NCI-H446 (cell line): ENCODE results near the gene DDAH1.
"Not testable (repeated sequence)": the region's sequence is repeated elsewhere in the genome, so short reads cannot be mapped to it uniquely, and the experiment has no call there.

Experiments
- DNase-seq, 2 experiments: peaks; one replicate each; lab custom pipeline; 2025; lab: John Stamatoyannopoulos, UW

The DDAH1 gene

DNA sequence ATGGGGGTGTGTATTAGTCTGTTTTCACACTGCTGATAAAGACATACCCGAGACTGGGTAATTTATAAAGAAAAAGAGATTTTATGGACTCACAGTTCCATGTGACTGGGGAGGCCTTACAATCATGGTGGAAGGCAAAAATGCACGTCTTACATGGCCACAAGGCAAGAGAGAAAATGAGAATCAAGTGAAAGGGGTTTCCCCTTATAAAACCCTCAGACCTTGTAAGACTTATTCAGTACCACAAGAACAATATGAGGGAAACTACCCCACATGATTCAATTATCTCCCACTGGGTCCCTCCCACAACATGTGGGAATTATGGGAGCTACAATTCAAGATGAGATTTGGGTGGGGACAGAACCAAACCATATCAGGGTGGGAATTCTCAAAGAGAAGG, 5.2 kb upstream of the DDAH1 start:
- not testable (repeated sequence) for DNase-seq

DNA sequence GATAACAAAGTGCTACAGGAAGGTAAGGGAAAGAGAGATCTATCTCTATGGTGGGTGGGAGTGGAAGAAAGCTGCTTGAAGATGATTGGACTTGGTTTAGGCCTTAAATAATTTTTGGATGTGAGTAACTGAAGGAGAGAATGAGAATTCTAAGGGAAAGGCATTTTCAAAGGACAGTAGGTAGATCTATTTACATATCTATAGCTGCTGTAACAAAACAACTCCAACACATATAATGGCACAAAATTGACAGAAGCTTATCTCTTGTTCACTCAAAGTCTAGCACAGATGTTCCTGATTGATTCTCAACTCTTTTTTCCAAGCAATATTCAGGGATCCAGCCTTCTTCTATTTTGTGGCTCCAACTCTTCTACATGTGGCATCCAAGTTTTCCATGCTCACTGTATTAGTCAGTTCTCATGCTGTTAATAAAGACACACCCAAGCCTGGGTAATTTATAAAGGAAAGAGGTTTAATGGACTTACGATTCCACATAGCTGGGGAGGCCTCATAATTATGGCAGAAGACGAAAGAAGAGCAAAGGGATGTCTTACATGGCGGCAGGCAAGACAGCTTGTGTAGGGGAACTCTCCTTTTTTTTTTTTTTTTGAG, 3.1 kb upstream of the DDAH1 start:
- no peak for DNase-seq

- no peak for DNase-seq
Observed at GRCh38 chr1:85467036-85467435, 2.1 kb upstream of the DDAH1 start.

GRCh38 chr1:85465786-85466134, 801 bp upstream of the DDAH1 start:
- no peak for DNase-seq

DNA sequence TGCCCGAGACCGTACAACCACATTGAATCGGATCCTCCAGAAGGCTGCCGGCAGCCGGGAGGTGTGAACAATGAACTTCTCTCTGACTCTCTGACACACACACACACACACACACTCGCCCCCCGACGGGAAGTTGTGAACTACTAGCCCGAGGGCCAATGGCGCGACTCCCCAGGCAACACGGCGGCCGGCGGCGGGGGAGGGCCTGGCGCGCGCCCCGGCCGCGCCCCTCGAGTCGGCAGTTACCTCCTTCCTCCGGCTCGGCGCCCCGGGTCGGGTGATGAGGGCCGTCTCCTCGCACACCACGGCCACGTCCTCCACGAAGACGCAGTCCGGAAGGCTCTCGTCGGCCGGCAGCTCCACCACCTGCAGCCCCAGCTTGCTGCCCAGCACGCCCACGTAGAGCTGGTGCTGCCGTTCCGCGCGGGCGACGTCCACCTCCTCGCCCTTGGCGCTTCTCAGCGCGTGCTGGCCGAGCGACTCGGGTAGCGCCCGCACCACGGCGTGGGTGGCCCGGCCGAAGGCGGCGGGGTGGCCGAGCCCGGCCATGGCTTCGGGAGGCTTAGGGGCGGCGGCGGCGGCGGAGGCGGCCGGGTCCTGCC, 361 bp downstream of the DDAH1 start:
- DNase-seq, result peak; percentile 36 to 66

GRCh38 chr1:85463731-85464496, 1.0 kb downstream of the DDAH1 start:
- DNase-seq, result peak; percentile 64 to 69

GRCh38 chr1:85462931-85463649, 1.9 kb downstream of the DDAH1 start:
- DNase-seq, result peak in 1 of 2 experiments; percentile 26

DNA sequence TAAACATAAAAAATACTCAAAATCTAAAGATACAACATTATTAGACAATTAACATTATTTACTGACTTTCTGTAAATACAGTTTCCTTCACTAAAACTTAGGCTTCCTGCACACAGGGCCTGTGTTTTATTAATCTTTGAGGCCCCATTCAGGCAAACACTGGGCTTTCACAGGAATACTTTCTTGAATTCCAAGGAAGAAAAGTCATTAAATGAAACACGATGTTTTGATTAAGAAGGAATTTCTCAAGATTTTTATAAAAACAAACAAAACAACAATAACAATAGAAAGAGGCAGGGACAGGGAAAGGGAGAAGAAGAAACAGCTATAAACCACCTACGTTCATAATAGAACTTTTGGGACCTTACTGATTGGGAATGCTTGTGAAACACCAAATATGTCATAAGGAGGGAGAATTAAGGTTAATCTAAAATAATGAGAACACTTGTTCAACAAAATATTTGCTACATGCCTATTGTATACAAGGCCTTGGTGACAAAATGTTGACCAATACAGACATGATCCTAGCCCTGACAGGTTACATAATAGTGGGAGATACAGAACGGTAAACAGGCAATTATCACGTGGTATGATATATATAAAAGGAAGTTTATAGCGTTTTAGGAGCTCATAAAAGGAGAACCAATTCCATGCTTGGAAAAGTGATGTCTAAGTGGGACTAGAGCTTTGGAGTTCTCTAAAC, 3.6 kb downstream of the DDAH1 start:
- no peak for DNase-seq

- no peak for DNase-seq
Observed at GRCh38 chr1:85460555-85461088, 4.3 kb downstream of the DDAH1 start.

DNA sequence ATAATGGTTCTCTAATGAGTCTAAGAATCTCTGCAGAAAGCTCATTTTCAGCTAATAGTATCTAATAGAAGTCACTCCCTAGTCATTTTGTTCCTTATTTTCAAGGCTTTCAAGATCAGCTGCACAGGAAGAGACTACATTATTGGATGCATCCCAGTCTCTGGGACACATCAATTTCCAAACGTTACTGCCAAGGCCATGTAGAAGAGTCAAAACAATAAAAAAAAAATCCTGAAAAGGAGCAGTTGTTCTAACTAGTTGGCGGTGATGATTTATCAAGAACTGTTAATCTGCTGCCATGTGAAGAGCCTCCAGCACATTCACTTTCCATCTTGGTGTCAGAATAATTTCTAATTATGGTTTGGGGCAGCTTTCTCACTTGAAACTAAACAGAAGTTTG, 5.7 kb downstream of the DDAH1 start:
- peak in 1 of 2 experiments; percentile 57 for DNase-seq

GRCh38 chr1:85454214-85454613, 10.7 kb downstream of the DDAH1 start:
- no peak for DNase-seq

DNA sequence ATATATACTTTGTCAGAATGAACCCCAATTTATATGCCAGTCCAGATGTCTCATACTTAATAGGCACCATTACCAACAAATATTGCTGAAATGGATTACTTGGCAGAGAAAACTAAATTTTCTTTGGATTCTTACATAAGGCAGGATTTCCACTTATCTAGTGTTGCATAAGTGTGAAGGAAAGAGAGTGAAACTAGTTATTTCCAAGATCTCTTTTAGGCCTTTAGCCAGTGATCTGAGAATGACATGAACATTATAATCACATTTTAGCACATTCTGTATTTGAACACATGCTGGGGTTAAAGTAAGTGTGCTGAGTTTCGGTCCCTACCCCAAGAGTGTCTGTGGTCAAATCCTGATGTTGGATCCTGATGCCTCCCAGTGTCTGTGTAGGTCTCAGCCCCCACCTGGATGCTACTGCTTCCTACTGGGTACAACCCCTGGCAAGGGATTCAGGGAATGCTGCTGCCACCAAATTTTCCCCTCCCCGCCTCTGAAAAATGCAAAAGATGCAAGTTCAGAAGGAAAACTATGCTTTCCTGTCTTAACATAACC, 11.2 kb downstream of the DDAH1 start:
- no peak for DNase-seq

- no peak for DNase-seq
Observed at GRCh38 chr1:85452948-85453347, 12.0 kb downstream of the DDAH1 start.

DNA sequence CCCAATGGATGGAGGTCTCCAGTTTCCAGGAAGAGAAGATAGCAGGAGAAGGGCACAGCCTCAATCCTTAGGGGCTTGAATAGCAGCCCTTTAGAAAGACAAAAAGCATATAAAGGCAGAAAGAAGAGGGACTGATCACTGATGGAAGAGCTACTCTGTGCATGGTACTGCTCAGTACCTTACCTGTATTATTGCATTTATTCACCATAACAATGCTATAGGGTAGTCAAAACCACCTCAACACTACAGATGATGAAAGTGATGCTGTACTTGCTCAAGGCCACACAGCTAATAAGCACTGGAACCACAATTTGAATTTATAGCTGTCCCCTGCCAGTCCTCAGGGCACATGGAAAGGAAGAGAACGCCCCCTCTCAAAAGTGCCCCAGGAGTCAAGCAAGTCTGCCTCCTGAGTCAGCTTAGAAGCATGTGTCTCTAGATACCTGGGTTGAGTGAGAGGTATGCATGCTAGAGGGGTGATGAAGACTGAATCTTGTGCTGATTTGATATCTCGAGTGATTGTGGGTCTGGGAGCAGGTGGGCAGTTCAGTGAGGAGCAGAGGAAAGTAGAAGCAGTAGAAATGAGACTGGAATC, 13.6 kb downstream of the DDAH1 start:
- no peak for DNase-seq

GRCh38 chr1:85450832-85451231, 14.1 kb downstream of the DDAH1 start:
- DNase-seq, result no peak

DNA sequence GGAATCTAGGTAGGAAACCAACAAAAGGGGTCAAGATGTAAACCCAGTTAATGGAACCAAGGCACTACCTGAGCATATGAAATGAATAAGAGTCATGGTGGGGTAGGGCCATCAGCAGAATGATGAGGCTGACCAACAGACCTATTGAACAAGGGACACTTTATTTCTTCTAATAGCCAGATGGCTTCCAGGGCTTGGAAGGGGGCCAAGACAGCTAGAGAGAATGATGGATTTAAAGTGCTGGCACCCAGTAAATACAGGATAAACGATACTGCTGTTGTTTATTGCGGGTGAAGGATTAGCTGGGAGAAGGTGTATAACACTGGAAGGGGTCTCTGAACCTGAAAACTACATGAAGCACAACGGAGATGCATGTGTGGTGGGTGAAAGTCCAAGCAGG, 15.6 kb downstream of the DDAH1 start:
- DNase-seq, result peak; percentile 57 to 85

DNA sequence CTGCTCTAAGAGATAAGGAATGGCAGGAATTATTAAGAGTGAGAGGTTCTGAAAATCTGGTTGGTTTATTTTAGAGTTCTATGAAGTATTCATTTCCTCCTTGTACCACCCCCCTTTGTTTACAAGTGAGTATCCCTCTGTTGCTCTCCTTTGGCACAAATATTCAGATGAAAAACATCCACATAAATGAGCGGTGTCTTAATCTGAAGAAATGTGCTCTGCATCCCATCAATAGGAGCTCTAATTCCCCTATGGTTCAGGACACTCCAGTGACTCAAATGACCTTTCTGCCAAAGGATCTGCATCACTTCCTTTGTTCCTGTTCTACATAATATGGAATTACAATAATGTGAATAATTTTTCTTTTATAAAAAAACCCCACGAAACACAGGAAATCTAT, 16.6 kb downstream of the DDAH1 start:
- DNase-seq, result no peak

- no peak for DNase-seq
Observed at GRCh38 chr1:85447006-85447943, 17.7 kb downstream of the DDAH1 start.

- no peak for DNase-seq
Observed at GRCh38 chr1:85445906-85446305, 19.1 kb downstream of the DDAH1 start.

- DNase-seq, result no peak
Observed at GRCh38 chr1:85444381-85444780, 20.6 kb downstream of the DDAH1 start.
